ENCODE measurements around the gene GRIP2.

GRIP2 gene

DNA sequence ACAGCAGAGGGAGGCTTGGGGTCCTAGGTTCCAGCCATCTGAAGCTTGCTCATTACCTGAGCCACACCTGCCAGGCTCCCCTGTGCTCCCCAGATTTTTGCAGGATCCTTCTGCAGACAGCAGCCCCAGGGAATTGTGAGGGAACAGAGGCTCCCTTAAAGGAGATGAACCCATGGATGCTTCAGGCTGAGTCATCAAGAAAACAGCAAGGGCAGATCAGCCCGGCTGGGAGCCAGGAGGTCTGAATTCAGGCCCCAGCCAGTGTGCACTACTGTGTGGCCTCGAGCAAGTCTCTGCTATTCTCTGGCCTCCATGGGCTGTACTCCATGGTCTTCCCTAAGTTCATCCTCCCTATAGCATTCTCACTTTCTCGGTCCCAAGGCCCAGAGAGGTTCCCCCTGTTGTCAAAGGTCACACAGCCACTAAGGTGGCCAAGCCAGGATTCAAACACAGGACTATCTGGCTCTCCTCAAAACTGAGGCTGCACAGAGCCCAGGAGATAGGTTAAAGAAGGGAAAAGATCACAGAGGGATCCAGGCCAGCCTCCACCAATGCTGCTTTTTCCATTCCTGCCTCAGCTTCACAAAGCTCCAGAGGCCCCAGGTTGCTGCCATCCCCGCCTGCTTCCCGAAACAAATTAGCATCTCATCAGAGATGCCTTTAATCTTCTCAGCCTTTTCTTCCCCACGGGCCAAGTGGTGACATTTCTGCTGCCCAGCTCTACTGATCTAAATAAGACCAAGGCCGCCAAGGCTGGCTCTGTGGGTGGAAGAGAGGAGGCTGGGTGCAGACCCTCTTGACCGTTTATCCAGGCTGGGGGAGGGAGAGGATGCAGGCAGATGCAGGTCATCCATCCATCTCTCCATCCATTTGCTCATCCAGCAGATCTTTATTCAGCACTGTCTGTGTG, 21.2 kb upstream of the GRIP2 start:
- no peak for DNase-seq

- DNase-seq, result no peak
These were observed 20.0 kb upstream of the GRIP2 start for GRCh38 chr3:14560110-14560509.

DNA sequence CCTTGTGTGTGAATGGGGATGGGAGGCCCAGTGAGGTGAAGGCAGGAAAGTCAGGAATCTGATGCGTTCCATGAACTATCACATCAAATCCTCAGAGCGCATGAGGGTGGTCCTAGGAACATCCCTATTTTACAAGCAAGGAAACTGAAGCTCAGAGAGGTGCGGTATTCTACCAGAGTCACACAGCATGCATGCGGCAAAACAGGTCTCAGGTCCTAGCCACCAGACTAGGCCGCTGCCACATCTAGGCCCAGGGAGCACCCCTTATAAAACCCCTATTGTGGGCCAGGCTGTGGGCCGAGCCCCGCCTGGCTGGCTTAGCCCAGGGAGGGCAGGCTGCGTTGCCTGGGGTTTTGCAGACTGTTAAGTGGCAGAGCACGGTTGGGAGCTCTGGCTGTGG, 17.9 kb upstream of the GRIP2 start:
- no peak for DNase-seq

- DNase-seq, result no peak
These were observed 15.7 kb upstream of the GRIP2 start for GRCh38 chr3:14555835-14556234.

- DNase-seq, result no peak
These were observed 14.6 kb upstream of the GRIP2 start for GRCh38 chr3:14554715-14555114.

- no peak for DNase-seq
These were observed 13.7 kb upstream of the GRIP2 start for GRCh38 chr3:14553871-14554270.

GRCh38 chr3:14552717-14553116, 12.6 kb upstream of the GRIP2 start:
- no peak for DNase-seq

DNA sequence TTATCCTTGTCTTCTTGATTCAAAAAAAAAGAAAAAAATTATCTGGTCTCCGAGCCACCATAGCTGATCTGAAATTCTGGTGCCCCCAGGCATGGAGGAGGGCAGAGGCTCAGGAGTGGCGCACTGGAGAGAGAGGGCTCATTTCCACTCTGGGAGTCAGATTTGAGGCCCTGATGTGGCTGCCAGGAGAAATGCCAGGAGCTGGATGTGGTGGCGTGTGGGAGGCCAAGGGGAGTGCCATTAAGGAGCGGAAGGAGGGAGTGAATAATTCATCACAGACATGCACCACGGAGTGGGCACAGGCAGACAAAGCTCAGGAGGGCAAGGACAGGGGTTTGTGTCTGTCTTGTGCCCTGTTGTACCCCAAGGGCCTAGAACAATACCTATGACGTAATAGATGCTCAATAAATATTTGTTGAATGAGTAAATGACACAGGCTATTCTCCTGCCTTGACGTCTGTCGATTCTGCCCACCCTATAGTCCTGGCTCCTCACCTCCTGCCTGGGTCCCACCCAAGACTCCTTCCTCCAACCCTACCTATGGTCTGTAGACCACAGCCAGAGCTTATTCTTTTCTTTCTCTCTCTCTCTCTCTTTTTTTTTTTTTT, 12.0 kb upstream of the GRIP2 start:
- DNase-seq, result no peak

DNA sequence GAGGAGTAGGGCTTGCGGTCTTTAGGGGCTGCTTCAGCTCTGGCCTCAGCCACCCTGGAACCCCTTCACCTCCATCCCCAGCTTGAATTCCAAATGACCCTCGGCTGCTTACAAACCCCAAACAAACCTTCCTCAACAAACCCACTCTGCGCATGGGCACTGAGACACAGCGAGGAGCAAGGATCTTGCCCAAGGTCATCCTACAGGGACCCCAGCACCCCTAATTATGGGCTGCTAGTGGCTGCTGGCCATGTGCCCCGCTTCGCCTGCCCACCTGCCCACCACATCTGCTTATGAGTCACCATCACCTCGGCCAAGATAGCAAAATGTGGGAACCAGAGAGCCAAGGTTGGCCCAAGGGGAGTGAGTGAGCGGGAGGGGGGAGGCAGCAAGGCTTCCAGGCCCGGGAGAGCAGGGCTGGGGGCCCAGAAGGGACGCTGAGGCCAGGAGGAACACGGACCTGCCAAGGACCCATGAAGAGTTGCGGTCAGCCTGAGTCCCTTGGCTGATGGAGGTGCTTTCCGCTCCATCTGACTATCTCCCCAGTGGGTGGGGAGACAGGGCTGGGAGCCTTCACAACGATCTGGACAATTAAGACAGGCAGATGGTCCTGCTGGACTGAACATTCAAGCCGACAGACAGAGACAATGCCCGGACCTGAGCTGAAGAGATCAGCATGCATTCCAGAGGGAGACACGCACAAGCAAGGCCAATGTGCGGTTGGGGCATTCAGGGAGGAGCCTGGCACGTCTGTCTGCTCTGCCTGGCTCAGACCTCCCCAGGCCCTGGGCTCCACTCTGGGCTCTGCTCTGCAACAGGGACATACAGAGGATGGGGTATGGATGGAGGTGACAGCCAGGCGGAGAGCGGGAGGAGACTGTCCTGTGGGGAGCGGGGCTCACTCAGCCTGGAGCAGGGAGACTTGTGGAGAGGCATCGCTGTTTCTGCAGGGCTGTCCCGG, 10.8 kb upstream of the GRIP2 start:
- DNase-seq, result no peak

DNA sequence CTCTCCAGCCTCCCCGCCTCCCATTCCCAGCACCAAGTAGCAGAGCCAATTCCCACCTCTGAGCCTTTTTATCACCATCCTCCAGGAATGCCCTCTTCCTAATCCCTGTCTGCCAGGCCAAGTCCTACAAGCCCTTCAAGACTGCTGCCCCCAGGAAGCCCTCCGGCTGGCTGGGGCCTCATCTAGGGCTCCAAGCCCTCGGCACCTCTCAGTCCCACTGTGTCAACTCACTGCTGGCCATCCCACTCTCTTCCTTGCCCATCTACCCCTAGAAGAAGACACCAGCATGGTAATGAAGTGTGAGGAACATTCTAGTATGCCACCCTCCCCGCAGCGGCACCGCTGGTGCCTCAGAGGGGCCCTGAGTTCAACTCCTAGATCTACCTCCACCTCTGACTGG, 10.0 kb upstream of the GRIP2 start:
- no peak for DNase-seq

DNA sequence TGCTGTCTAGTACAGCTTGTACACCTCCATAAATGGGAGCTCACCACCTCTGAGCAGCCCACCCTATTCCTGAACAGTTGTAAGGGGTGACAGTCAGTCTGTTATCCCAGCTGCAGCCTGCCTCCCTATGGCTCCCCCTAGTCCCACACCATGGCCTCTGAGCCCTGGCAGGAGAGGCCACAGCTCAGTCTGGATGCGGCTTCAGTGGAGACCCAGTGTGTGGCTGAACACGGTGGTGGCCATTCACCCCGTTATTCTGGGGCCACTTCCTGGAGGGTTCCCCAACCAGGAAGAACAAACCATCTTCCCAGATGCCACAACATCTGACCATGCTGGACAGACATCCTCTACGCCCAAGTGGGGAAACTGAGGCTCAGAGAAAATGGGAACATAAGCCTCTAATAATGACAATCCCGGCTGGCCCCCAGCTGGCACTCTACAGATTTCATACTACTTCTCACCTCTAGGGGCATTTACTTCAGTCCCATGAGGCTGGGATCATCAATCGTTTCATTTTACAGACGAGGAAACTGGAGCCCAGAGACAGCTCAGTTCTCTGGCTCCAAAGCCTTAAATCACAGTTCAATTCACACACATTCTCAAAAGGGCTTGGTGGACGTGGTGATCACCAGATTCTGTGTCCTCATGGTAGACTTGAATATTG, 9.2 kb upstream of the GRIP2 start:
- DNase-seq, result no peak

DNA sequence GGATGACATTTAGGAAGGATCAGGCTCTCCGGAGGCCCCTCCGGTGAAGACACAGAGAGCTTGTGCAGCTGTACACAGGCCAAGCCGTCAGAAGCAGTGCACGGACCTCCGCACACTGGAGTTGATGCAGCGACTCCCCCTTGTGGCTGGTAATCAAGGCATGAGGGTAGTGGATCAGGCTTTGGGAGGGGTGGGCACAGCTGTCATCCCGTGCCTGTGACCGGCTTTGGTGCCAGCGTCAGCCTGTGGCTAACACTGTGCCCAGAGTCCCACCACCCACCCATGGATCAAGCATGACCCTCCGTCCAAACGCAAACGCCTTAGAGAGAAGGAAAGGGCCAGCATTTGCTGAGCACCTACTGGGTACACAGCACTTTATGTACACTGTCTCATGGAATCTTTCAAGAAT, 8.2 kb upstream of the GRIP2 start:
- no peak for DNase-seq

GRCh38 chr3:14547693-14548092, 7.6 kb upstream of the GRIP2 start:
- DNase-seq, result no peak

- DNase-seq, result no peak
These were observed 5.9 kb upstream of the GRIP2 start for GRCh38 chr3:14546041-14546440.

DNA sequence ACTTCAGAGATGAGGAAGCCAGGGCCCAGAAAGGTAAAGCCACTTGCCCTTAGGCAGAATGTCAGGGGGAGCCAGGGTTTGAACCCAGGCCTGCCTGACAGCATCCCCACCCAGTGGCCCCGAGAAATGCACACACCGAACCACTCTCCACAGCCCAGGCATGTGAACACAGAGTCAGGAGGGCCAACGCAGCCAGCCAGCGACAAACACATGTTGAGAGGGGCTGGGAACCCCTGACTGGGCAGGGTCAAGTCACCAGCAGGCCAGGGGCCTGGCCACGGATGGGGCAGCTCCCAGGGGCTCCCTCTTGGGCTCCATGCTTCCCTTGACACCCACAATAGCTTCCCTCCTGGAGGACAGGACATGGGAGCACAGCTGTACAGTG, 5.1 kb upstream of the GRIP2 start:
- no peak for DNase-seq

DNA sequence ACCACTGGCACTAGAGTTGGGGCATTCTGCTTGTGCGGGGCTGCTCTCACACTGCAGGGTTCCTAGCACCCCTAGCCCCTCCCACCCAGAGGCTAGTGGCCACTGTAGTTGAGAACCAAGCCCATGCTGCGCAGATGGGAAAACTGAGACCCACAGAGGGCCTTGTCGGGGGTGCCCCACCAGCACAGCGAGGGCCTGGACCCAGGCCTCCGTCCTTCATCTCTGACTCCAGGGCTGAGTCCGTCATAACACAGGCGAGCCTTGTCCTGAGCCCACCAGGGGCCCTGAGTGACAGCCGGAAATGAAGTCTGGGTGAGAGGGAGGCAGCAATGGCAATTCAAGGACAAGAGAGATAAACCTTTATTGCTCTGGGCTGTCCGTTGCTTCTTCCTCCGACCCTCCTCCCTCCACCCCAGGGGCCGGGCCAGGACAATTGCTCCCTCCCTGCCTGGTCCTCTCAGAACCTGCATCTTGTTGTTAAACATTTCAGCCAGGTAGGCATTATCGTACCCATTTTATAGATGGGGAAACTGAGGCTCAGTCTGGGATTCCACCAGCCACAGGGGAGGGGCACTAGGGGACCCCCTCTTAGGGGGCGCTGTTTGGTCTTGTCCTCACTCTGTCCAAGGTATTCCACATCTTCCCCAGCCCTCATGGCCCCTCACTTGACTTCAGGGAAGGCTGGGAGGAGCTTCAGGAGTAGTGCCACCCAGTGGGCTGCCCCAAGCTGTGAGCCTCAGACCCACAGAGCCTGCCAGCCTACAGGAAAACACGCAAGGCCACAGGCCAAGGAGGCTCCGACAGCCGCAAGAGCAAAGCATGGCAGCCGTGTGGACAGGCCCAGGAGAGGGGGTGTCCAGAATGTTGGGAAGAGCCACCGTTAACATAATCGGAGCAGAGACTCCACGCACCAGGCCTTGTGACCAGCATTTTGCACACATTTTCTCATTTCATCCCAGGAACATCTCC, 4.4 kb upstream of the GRIP2 start:
- no peak for DNase-seq

DNA sequence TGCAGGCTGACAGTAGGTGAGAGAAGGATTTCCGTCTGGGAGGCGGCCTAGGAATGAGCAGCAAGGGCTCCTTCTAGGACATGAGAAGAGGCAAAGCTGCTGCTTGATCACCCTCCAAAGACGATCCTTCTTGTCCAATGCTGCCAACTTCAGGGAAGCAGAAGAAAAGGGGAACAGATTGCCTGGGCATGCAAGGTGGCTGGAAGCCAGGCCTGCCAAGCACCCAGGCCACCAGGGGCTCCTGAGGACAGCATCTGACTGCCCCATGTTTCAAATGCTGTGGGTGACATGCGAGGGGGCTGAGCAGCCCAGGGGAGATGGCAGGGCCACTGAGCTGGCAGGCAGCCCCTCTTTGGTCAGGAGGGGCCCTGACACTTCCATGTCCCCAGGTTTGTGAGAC, 3.3 kb upstream of the GRIP2 start:
- no peak for DNase-seq

- DNase-seq, result no peak
These were observed 2.5 kb upstream of the GRIP2 start for GRCh38 chr3:14542656-14543055.

- DNase-seq, result no peak
These were observed 1.5 kb upstream of the GRIP2 start for GRCh38 chr3:14541646-14542045.

GRCh38 chr3:14540821-14541385, 761 bp upstream of the GRIP2 start:
- no peak for DNase-seq

GRCh38 chr3:14539384-14539741, 779 bp downstream of the GRIP2 start:
- DNase-seq, result no peak
